Esophagus squamous epithelium (tissue), 4 donors: Measurements from ENCODE around the gene DLD.

Experiments used
- CTCF ChIP-seq, 6 experiments: fragments of 450-650 bp in 4 of 6; fragments of 200-600 bp in 2 of 6; sonication (generic) in 2 of 6; IDR thresholded peaks; one replicate each; pipeline ENCODE4 v1.5.1; 2016 to 2019; ENCODE audit warnings: antibody characterized with exemption in 6 of 6, mild to moderate bottlenecking in 4 of 6, moderate library complexity in 4 of 6
- POLR2A ChIP-seq, 4 donors: fragments of 450-650 bp; IDR thresholded peaks; one replicate each; pipeline ENCODE4 v1.6.1; 2017; ENCODE audit warnings: antibody characterized with exemption in 4 of 4, mild to moderate bottlenecking in 4 of 4, moderate library complexity in 3 of 4

- TF ChIP-seq CTCF (IDR thresholded peaks at IDR 0.05) (no peak), POLR2A (IDR thresholded peaks at IDR 0.05) (no peak)
Measured at GRCh38 chr7:107891636-107892366, 818 bp downstream of the DLD start.
